Activated CD8-positive, alpha-beta memory T cell treated with anti-CD3 and anti-CD28 coated beads for 24 hours (primary cell): Measurements from ENCODE around the gene RFFL.
"Not testable (repeated sequence)": the region's sequence is repeated elsewhere in the genome, so short reads cannot be mapped to it uniquely, and the experiment has no call there.

ENCODE experiments used
- DNase-seq: peaks from one replicate; pipeline ENCODE4 v3.0.0-alpha.2; 2020

RFFL gene

GRCh38 chr17:35001549-35001948 is 62.0 kb downstream of the RFFL start:
- DNase-seq: no peak

- DNase-seq: not testable (repeated sequence)
Observed at GRCh38 chr17:35000965-35001364, 62.5 kb downstream of the RFFL start.

DNA sequence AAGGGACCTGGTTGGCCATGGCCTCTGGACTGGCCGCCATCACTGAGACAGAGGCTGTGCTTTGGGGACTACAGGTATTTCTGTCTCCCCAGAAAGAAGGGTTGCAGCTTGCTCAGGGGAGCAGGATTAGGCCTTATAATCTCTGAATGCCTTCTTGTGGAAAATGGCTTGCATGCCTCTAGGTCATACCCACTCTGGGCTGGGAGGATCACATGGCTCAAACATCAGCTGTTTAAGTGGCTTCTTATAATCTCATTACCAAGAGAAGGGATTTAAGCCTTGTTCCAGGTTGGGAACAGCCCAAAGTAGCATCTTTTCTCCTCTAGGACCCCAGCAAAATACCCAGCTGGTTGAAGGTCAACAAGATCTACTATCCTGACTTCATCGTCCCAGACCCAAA is 64.1 kb downstream of the RFFL start:
- no peak for DNase-seq

- DNase-seq: peak; percentile 90
Observed at GRCh38 chr17:34998205-34998604, 65.3 kb downstream of the RFFL start.

DNA sequence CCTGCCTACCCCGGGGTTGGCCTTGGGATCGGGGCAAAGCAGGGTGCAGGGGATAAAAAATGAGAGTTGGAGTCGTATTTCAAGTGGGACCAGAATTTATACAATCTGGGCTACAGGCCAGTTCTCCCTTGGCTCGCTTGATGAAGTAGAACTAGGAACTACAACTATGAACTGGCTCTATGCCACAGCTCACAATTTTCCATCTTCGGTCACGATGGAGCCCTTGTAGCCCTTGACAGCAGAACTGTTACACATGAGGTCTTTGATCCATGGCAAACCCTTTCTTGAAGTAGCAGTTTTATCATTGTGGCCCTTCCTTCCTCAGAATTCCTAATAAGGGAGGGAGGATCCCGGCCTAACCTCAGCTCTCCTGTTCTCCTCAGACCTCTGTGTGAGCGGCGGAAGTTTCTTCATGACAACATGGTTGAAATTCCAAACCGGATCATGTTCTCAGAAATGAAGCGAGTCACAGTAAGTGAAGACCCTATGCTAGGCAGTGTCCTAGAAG is 66.1 kb downstream of the RFFL start:
- no peak for DNase-seq

DNA sequence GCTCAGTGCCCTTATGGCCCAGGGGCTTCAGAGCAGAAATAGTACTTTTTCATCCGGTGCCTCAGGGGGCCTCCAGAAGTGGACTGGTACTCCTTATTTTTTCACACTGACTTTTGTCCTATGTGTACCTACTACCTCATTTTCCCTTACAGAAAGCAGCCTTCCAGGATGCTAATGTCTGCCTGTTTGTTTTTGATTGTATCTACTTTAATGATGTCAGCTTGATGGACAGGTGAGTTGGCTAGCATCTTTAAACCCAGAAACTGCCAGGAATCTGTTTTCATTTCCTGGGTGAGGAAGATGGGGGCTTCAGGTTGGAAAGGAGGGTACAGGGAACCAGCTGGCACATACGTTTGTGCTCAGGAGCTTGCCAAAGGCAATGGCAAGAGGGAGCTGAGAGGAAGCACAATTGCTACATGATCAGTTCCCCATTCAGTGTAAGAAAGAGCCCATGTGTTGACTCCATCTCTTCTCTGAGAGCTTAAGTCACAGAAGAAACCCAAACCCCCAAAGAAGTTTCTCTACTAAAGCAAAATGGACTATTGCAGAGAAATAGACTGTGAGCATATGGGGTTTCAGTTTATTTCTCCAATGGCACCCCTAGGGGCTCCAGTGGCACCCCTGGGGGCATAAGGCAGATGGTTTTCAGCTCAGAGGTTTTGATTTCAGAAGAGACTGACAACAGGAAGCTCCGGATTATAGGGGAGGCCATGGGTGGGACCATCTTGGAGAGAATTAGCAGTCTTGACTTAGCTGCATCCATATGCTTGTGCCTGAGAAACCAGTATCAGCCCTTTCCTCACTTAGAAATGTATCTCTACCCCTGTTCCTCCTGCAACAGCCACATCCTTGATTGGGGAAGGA is 66.9 kb downstream of the RFFL start:
- no peak for DNase-seq

DNA sequence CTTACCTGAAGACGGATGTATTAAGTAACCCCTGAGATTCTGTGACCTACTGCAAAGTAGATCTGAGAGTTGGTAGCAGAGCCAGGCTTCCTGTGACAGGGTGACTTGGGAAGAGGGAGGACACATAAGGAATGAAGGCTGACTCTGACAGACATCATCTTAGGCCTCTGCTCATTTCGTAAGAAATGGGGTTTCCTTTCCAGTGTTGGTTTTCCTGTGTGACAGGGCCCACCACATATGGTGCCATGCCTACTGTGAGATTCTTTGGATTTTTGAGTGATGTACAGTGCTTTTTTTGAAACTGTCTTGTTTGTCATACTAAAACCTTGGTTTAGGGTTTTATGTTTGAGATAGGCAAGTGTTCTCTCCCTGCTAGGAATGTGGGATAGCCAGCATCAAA is 70.5 kb downstream of the RFFL start:
- no peak for DNase-seq

DNA sequence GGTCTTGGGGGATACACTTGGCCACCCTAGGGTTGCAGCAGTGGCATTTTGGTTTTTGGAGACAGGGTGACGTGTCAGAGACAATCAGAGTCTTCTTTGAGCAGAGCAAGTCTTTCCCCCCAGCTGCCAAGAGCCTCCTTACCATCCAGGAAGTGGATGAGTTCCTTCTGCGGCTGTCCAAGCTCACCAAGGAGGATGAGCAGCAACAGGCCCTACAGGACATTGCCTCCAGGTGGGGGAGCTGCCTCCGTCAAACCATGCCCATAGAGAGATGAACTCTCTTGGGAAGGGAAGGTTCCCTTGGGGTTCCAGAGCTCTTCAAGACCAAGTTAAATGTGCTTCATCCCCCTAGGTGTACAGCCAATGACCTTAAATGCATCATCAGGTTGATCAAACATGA is 71.9 kb downstream of the RFFL start:
- no peak for DNase-seq

DNA sequence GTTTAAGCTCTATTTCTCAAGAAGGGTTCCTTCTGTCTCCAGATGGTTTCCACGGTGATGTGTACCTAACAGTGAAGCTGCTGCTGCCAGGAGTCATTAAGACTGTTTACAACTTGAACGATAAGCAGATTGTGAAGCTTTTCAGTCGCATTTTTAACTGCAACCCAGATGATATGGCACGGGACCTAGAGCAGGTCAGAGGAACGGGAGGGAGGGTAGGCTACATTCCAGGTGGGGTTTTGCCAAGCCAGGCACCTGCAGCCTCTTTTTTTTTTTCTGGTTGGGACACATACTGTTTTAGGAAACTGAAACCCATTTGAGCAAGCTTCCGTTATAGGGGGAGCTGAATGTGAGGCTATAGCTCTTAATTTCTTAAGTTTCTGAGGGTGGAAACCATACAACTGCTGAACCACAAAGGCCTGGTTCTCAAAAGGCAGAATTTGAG is 72.6 kb downstream of the RFFL start:
- no peak for DNase-seq

GRCh38 chr17:34989473-34989872 is 74.0 kb downstream of the RFFL start:
- no peak for DNase-seq

DNA sequence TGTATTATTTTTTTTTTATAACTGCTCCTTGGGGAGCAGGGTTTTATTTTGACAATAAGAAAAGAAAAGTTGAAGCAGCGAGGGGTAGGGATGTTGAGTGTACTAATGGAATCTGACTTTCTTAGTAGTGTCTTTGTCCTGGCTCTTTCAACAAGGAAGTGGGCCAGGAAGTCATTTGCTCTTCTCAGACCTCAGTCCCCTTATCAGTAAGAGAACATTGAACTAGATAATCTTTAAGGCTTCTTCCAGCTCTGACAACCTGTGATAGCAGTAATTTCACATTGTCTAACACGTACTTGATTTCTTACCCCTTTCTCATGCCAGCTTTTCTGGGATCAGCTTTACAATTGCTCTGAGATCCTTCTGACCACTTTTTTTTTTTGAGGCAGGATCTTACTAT is 74.9 kb downstream of the RFFL start:
- no peak for DNase-seq

DNA sequence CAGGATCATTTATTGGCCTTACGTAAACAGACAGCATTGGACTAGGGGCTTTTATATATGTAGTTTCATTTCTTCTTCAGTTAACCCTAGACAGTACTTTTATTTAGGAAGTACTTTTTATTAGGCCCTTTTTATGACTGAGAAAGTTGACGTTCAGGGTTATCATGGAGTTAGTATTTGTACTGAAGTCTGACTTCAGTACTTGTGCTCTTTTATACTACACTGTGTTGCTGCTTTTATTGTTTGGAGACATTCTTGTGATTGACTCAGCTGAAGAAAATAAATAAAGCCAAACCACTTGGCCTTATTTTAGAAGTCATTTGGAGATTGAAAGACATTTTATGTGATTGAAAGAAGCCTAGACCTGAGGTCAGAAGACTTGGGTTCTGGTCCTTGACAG is 76.3 kb downstream of the RFFL start:
- DNase-seq: no peak

- DNase-seq: no peak
Observed at GRCh38 chr17:34981538-34982241, 81.8 kb downstream of the RFFL start.

DNA sequence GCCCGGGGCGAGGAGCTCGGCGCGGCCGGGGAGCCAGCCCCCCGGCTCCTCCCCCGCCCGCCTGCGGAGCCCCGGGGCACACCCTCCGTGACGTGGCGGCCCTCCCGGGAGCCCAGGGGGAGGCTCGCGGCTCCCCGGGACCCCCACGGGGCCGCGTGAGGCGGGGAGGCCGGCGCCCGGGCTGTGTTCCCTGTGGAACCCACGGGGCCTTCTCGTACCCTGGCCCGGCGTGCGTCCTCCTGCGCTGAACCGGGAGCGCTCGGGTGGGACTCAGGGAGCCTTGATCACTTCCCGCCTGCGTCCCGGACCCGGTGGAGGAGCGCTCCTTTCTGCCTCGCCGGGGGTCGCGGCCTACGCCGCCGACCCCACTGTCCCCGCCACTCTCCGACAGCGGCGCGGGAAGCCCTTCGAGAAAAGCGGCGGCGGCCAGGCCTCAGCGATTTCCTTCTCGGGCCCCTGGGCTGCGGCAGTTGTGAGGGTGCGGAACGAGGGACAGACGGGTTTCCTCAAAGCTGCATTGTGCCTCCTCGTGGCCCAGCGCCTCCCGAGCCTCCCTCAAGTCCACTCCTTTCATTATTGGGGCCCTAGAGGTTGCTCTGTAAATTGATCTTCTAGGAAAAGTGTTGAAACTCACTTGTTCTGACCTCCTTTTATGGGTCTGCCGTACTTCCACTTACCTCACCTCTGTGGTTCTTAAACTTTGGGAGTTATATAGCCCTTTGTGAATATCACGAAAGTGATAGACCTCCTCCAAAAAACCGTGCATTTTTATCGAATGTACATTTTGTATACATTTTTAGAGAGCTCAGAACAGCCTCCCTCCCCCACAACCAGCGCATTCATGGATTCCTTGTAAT is 82.6 kb downstream of the RFFL start:
- peak; percentile 91 for DNase-seq

DNA sequence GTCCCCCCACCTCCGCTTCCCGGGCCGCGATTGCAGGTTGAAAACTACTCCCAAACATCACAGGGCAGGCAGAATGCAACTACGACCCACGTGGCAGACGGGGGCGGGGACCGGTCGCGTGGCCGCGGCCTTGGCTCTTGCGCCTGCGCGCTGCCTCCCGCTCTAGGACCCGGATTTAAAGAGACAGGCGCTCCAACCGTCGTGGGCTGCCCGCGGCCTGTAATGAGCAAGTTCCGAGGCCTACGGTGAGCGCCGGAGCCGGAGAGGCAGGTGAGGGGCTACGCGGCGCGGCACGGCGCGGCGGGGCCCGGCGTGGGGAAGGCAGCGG is 83.2 kb downstream of the RFFL start, which contains the start of gene LIG3:
LIG3 (plus strand) TSS at position 160 of the 328 bp plus-strand sequence. CDS start 2,494 bp downstream, outside the sequence.
- peak; percentile 98 for DNase-seq

GRCh38 chr17:34979650-34980352 is 83.7 kb downstream of the RFFL start:
- DNase-seq: no peak

DNA sequence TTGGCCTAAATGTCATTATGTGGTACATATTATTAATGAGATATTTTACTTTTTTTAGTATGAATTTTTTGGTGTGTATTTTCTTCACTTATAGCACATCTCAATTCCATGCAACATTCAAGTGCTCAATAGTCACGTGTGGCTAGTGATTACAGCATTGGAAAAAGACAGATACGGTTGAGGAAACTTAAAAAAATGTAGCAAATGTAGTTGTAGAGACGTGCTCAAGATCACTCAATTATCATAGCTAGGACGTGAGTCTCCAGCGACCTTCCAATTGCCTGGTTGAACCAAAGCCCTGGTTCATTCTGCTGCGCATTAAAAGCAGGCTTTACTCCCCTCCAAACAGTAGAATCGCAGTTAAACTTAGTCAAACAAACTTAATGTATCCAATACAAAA is 84.4 kb downstream of the RFFL start:
- DNase-seq: no peak

DNA sequence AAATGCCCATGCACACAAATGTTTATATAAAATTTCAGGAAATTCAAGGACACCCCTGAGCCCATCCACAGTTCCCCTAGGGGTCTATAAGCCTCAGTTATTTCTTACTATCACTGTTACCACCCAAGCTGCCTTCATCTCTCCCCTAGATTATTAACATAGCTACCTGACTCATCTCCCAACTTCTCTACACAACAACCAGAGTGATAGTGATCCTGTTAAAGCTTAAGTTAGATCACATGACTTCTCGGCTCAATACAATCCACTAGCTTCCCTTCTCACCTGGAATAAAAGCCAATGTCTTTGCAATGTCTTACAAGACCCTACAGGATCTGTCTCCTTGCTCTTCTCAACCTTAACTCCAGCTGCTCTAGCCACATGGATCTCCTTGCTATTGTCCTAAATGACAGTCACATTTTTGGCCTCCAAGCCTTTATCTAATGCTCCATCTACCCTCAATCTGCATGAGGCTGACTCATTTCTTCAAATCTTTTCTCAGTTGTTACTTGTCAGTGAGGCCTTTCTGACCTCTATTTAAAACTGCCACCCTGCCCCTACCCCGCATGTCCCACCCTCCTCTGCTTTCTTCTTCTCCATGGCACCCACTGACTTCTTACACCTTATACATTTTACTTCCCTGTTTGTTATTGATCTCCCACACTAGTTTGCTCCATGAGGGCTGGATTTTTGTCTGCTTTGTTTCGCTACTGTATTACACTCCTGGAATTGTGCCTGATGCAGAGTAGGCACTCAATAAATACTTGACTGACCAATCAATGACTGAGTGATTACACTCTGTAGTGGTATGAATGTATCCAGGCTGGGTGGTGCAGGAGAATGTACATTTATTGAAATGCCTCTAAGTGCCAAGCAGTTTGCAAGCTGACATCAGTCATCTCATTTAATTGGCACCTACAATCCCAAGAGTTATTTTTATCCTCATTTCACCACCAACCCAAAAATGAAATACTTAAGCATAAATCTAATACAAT is 88.4 kb downstream of the RFFL start:
- no peak for DNase-seq

GRCh38 chr17:34974179-34974578 is 89.3 kb downstream of the RFFL start:
- DNase-seq: no peak

DNA sequence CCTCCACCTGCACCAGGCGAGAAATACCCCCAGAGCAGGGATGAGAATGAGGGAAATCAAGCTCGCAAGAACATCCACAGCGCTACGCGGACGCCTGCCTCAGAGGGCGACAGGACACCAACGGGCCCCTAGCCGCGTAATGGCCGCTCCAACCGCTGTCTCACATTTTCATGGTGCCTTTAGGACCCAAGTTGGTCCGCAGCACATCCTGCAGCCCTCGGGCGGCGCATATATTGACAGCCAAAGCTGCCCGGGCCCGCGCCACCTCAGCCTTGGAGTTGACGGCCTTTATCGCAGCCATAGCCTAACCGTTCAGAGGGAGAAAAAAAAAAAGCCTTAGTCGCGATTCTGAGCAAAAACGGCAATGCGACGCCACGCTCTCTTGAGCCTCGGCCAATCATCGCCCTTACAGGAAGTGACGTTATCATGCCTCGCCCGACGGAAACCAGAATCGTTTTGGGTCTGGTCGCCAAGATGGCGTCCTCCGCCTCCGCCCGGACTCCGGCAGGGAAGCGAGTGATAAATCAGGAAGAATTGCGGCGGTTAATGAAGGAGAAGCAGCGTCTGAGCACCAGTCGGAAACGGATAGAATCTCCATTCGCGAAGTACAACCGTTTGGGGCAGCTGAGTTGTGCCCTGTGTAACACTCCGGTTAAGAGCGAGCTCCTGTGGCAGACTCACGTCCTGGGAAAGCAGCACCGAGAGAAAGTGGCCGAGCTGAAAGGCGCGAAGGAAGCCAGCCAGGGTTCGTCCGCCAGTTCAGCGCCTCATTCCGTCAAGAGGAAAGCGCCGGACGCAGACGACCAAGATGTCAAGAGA is 102.2 kb downstream of the RFFL start, which contains the start of the genes CCT6B and ZNF830:
CCT6B (minus strand) TSS at position 368 of the 819 bp plus-strand sequence; CDS start at position 301, 67 bp downstream.
ZNF830 (plus strand) TSS at position 448 of the 819 bp plus-strand sequence; CDS start at position 475, 27 bp downstream.
- peak; percentile 93 for DNase-seq
